ENCODE measurements around the gene ARCN1.

Gene ARCN1

DNA sequence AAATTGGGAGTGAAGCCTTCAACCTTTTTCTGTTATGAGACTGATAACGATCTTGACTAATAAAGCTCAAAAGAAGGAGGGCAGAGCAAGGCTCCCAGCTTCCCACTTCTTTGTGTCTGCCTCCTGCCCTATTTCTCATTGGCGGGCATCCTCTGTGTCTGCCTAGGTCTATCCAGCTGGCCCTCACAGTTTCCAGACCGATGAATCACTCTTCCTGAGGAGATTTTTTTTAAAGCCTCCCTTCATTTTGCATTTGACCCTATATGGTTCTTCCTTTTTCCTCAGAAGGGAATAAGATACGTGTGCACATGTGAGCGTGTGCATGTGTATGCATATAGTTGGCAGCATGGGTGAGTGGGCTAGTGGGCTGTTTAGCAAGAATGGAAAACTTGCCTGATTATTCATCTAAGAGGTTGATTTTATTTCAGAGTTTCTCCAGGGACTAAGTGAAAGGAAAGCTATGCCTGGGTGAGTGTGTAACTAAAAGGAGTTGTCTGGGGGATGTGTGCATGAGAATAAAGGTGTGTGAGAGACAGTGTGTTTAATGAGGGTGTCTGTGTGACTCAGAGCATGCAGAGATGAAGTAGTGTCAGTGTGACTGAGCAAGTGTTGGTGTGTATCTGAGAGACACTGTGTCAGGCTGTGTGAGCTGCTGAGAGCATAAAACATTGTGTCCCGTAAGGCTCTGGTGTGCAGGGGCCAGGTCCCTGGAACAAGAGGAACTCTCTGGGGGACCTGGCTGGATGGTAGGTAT is 47.4 kb downstream of the ARCN1 start:
- DNase-seq (ENCODE audit: low read depth in 2 of 3, low spot score in 2 of 3) = no peak

DNA sequence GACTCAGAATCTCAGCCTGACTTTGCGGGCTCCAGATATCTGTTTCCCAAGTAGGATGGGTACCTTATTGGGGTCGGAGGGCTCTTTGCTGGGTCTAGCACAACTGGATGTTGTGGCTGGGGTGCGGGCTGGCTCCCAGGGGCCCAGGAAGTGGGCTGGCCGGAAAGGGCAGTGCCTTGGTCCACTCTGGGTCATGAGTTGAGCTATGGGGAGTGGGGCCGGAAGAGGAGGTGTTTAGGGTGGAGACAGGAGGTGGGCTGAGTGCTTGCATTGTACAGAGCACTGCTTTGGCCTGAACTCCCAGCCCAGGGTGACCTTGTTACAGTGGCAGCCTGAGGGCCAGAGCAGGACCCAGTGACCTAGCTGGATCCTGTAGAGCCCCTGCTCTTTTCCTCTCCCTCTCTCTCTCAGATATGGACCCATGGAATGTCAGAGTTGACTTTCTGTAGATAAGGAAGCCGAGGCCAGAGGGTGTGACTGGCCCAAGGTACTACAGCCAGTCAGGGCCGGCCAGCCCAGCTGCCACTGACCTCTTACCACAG is 48.4 kb downstream of the ARCN1 start:
- DNase-seq (ENCODE audit: low read depth in 2 of 3, low spot score in 2 of 3) = no peak

GRCh38 chr11:118621071-118621783 is 49.0 kb downstream of the ARCN1 start:
- DNase-seq (ENCODE audit: low read depth in 2 of 3, low spot score in 2 of 3) = peak in 1 of 3 experiments; percentile 4

- DNase-seq (ENCODE audit: low read depth in 2 of 3, low spot score in 2 of 3) = no peak
Observed at GRCh38 chr11:118621784-118622375, 49.7 kb downstream of the ARCN1 start.

GRCh38 chr11:118622376-118623268 is 50.4 kb downstream of the ARCN1 start:
- no peak for DNase-seq (ENCODE audit: low read depth in 2 of 3, low spot score in 2 of 3)

DNA sequence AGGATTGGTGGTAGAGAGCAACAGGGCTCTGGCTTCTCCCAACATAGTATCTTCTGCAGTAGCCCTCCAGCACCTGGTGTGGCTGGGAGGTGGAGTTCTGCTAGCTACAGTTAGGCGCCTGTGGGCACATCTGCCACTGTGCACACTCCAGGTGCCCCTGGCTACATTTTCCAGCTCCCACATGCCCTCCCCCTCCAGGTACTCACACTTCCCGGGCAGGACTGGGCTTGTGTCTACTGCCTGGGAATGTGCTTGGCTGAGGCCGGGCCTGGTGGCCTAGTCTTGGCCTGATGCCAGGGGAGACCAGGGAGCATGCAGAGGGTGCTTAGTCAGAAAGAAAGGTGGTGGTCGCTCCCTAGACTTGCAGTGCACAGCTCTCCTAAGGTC is 51.1 kb downstream of the ARCN1 start:
- no peak for DNase-seq (ENCODE audit: low read depth in 2 of 3, low spot score in 2 of 3)

- no peak for DNase-seq (ENCODE audit: low read depth in 2 of 3, low spot score in 2 of 3)
Observed at GRCh38 chr11:118625036-118625690, 53.0 kb downstream of the ARCN1 start.

DNA sequence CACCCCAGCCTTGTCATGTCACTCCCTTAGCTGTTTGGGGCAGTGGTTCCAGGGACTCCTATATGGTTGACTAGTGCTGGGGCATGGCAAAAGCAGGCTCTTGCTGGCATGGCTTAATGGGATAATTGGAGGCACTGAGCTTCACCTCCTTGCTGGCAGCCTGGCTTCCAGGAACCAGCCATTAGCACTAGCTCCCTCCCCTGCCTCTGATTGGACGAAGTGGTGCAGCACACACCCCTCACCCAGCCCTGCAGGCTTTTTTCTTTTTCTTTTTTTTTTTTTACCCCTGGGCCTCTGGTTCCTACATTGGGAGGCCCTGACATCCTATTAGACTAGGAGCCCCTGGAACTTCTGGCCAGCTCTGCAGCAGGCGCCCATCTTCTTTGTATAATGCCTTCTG is 53.8 kb downstream of the ARCN1 start:
- DNase-seq (ENCODE audit: low read depth in 2 of 3, low spot score in 2 of 3) = no peak

- no peak for DNase-seq (ENCODE audit: low read depth in 2 of 3, low spot score in 2 of 3)
Observed at GRCh38 chr11:118627566-118627965, 55.4 kb downstream of the ARCN1 start.

DNA sequence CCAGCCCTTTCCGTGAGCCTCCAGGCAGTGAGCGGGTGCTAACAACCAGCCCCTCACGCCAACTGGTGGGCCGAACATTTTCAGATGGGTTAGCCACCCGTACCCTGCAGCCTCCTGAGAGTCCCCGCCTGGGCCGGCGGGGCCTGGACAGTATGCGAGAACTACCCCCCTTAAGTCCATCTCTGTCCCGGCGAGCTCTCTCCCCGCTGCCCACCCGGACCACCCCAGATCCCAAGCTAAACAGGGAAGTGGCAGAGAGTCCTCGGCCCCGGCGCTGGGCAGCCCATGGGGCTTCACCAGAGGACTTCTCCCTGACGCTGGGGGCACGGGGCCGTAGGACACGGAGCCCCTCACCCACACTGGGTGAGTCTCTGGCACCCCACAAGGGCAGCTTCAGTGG is 55.8 kb downstream of the ARCN1 start:
- DNase-seq (ENCODE audit: low read depth in 2 of 3, low spot score in 2 of 3) = no peak

GRCh38 chr11:118628432-118628831 is 56.2 kb downstream of the ARCN1 start:
- no peak for DNase-seq (ENCODE audit: low read depth in 2 of 3, low spot score in 2 of 3)

DNA sequence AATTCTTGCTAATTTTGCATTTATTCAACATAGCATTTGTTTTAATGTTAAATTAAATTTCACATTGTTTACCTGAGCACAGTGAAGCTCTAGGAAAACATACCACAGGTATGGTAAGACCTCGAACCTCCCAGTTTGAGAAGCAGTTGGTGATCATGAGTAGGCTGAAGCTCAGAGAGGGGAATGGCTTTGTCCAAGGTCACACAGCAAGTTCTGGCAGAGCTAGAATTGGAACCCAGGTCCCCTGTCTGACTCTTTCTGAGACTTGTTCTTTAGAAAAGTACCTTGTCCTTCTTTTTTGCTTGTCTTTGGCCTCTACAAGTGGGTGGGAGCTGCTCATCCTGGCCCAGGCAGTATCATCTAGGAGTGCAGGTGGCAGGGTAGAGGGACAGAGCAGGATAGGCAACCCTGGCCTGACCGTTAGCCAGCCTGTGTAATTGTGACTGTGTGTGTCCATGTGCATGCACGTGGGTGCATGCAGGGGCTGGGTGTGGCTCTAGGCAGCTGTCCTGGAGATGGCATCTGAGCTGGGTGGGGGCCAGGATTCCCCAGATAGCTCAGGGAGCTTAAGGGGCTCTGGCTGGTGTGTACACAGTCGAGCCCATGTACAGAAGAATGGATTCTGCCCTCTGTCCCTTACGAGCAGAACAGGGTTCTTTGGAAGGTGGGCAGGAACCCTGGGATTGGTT is 56.8 kb downstream of the ARCN1 start:
- DNase-seq (ENCODE audit: low read depth in 2 of 3, low spot score in 2 of 3) = no peak

DNA sequence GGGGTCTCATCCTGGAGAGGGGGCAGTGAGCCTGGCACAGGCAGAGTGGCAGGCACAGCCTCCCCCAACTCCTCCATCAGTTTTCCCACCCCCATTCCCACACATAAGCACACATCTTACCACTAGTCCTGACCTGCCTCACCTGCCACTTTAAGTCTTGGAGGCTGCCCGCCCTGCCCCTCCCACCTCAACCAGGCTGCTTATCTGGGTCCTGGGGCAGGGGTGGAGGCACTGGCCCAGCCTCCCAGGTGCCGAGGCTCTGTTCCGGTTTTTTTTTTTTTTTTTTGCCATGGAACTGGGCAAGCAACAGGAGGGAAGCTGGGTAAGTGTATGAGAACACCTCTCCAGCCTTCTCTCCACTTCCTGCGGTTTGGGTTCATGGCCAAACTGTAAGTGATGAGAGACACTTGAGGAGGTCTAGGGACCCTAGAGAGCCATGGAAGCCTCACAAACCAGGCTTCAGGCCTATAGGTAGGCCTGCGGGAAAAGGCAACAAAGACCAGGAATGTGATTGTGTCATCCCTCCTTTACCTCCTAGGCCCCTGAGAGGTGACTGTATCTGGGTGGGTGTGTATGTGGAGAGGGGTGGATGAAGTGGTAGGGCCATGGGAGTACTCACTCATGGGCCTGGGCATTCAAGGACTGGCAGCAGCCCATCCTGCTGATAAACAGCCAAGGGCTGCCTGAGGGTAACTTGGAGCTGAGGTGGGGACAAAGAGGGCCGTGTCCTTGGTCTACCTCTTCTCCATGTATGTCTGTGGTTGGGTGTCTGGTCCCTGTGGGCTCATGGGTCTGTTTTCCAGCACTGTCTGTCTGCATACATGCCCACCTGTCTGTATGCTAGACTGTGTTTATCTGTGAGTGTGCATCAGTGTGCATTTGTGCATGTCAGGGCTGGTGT is 57.8 kb downstream of the ARCN1 start:
- no peak for DNase-seq (ENCODE audit: low read depth in 2 of 3, low spot score in 2 of 3)

DNA sequence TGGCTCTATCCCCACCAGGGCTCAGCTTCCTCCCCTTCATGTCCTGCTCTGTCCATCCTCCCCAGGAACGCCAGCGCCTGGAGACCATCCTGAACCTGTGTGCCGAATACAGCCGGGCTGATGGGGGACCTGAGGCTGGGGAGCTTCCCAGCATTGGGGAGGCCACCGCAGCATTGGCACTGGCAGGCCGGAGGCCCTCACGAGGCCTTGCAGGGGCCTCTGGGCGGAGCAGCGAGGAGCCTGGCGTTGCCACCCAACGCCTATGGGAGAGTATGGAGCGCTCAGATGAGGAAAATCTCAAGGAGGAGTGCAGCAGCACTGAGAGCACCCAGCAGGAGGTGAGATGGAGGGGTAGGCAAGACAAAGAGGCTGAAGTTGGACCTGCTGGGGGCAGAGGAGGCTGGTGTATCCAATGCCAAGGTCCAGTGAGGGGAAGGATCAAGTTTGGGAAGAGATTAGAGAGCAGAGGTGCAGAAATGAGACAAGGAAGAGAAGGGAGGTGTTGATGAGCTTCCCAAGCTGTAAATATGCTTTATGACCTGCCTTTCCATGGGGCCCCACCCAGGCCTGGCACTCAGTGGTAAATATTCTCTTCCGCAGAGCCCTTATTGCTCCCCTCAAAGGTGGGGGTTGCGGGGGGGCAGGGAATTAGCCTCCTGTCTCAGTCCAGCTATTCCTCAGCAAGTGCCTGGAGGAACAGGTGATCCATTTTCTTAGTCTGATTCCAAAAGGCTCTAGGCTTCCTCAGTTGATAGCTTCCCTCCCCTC is 59.1 kb downstream of the ARCN1 start:
- no peak for DNase-seq (ENCODE audit: low read depth in 2 of 3, low spot score in 2 of 3)

DNA sequence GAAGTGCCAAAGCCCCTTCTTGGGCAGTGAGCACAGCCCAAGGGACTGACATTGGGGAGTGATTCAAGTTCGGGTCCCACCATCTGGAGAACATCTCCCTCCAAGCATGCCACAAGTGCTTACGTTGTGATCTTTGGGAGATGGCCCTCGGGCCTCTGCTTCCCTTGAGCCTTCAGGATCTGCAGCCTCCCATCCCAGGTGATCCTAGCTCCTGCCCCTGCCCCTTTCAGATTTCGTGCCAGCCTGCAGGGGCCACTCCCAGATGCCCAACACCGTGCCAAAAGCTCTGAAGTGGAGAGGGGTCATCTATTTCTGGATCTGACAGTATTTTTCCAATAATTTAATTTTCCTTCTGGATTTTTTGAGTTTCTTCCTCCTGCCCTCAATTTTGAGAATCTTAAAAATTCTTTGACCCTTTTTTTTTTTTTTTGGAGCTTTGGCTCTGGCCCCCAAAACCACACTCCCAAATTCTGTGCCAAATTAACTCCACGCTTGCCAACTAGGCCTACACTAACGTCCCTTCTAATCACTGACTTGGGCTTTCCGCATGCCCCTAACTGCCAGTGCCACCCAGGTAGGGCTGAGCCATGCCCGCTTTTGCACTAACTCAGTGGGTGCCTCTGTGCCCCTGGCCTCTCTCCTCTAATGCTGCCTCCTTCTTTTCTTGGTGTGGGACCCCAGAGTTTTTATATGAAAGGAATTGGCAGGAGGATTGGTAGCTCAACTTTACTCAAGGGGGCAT is 60.5 kb downstream of the ARCN1 start:
- DNase-seq (ENCODE audit: low read depth in 2 of 3, low spot score in 2 of 3) = no peak

DNA sequence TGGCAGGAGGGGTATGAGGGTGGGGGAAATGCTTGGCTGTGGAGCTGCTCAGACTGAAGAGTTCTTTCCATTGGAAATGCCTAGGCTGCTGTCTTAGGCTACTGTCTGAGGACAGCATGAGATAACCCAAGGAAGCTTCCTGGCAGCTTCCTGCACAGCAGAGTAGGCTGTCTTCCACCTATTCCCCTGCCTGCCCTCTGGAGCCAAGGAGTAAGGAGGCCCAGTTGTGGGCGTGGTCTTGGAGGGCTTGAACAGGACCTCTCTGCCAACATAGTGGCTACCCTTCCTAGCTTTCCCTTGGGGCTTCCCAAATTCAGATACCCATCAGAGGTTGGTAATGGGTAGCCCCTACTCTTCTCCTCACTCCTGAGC is 61.1 kb downstream of the ARCN1 start:
- no peak for DNase-seq (ENCODE audit: low read depth in 2 of 3, low spot score in 2 of 3)

GRCh38 chr11:118633979-118634378 is 61.8 kb downstream of the ARCN1 start:
- no peak for DNase-seq (ENCODE audit: low read depth in 2 of 3, low spot score in 2 of 3)
